HCT116 (cell line): ENCODE measurements around the gene TMEM187. TPM values are rescaled to one million over a fixed set of nuclear protein-coding genes. Genes with fewer than 3 reads are reported as not detected.

Experiments
- ATAC-seq: fragments of 200-7000 bp; cut with Tn5 transposase; 2 replicates; pipeline ENCODE4 v1.9.1; 2020; ENCODE audit warnings: mild to moderate bottlenecking, moderate library complexity
- BruUV-seq: library from RNA; stranded (reverse); fragments of 400-500 nt; replicated peaks from 2 replicates; lab custom pipeline; 2021; lab: Mats Ljungman, UMichigan
- CTCF ChIA-PET: fragments of 300-600 bp; sonication (Branson Sonifier 250); formaldehyde crosslinking; loops from one replicate; lab custom pipeline; 2021; ENCODE audit warnings: antibody characterized with exemption; lab: Charles Lee
- POLR2A ChIA-PET: fragments of 300-600, 350-600 bp; sonication (Branson Sonifier 250); formaldehyde crosslinking; loops from one replicate; lab custom pipeline; 2021; ENCODE audit warnings: antibody characterized with exemption; lab: Charles Lee
- RAD21 ChIA-PET, 2 experiments: fragments of 300-600 bp; sonication (Branson Sonifier 250); formaldehyde crosslinking; loops; one replicate each; lab custom pipeline; 2023; ENCODE audit warnings: low total read pairs in 2 of 2; ENCODE audit not compliant: uncharacterized antibody in 2 of 2, unreplicated experiment in 2 of 2, low non-redundant PET in 1 of 2; lab: Charles Lee
- DNase-seq: peaks from one replicate; pipeline ENCODE4 v3.0.0-alpha.2; 2010; ENCODE audit warnings: low read depth, low spot score
- H2AFZ ChIP-seq: fragments of 200-600 bp; shearing (Covaris generic), sonication (generic); 2 replicates; pipeline ENCODE4 v1.6.1; 2017; ENCODE audit warnings: low read depth, mixed run types, mixed read lengths, antibody characterized with exemption, low read length; ENCODE audit not compliant: poor library complexity, severe bottlenecking
- H3K27ac ChIP-seq: 2 replicates; pipeline ENCODE4 v1.5.1; 2012; ENCODE audit warnings: low read depth, low read length
- H3K27me3 ChIP-seq: fragments of 200-600 bp; sonication (generic); 2 replicates; pipeline ENCODE4 v1.6.1; 2016; ENCODE audit warnings: mixed run types, low read length, mixed read lengths; ENCODE audit not compliant: insufficient read depth
- H3K36me3 ChIP-seq, 2 experiments: fragments of 200-500 bp in 1 of 2; fragments of 200-600 bp in 1 of 2; sonication (Bioruptor generic) in 1 of 2; sonication (generic) in 1 of 2; 2 replicates each; pipeline versions ENCODE4 v1.5.1 to v1.6.1; 2014 to 2016; ENCODE audit warnings: low read length in 2 of 2, inconsistent platforms in 1 of 2, mixed read lengths in 1 of 2, mixed run types in 1 of 2; ENCODE audit not compliant: insufficient read depth in 2 of 2, control insufficient read depth in 1 of 2
- H3K4me1 ChIP-seq, 2 experiments: fragments of 200-600 bp in 1 of 2; sonication (generic) in 1 of 2; 2 replicates each; pipeline versions ENCODE4 v1.5.1 to v1.6.1; 2012 to 2017; ENCODE audit warnings: low read length in 2 of 2, inconsistent platforms in 1 of 2, mild to moderate bottlenecking in 1 of 2, mixed read lengths in 1 of 2, mixed run types in 1 of 2, moderate library complexity in 1 of 2; ENCODE audit not compliant: insufficient read depth in 2 of 2, control insufficient read depth in 1 of 2
- H3K4me2 ChIP-seq: fragments of 200-600 bp; sonication (generic); 2 replicates; pipeline ENCODE4 v1.6.1; 2017; ENCODE audit warnings: mixed run types, low read length, mixed read lengths
- H3K4me3 ChIP-seq, 2 experiments: fragments of 200-600 bp in 1 of 2; sonication (generic) in 1 of 2; replicated peaks in 1 of 2; 2 replicates each; pipeline ENCODE4 v1.5.1; 2011 to 2016; ENCODE audit warnings: low read length in 2 of 2, control low read depth in 1 of 2, low read depth in 1 of 2, mild to moderate bottlenecking in 1 of 2, mixed read lengths in 1 of 2, mixed run types in 1 of 2
- H3K79me2 ChIP-seq: fragments of 200-600 bp; sonication (generic); 2 replicates; pipeline ENCODE4 v1.6.1; 2017; ENCODE audit warnings: mild to moderate bottlenecking, mixed run types, low read length, moderate library complexity, mixed read lengths; ENCODE audit not compliant: insufficient read depth
- H3K9ac ChIP-seq: fragments of 200-600 bp; sonication (generic); 2 replicates; pipeline ENCODE4 v1.6.1; 2016; ENCODE audit warnings: low read length, mixed read lengths
- H3K9me2 ChIP-seq: fragments of 200-600 bp; sonication (generic), shearing (Covaris generic); 2 replicates; pipeline ENCODE4 v1.6.1; 2017; ENCODE audit warnings: mixed run types, mild to moderate bottlenecking, moderate library complexity; ENCODE audit not compliant: insufficient read depth
- H3K9me3 ChIP-seq, 2 experiments: fragments of 200-500 bp in 1 of 2; fragments of 200-600 bp in 1 of 2; sonication (Bioruptor generic) in 1 of 2; sonication (generic) in 1 of 2; 2 replicates each; pipeline ENCODE4 v1.6.1; 2014 to 2017; ENCODE audit warnings: low read length in 2 of 2, mixed read lengths in 2 of 2, inconsistent platforms in 1 of 2, low read depth in 1 of 2, mild to moderate bottlenecking in 1 of 2, mixed run types in 1 of 2, moderate library complexity in 1 of 2; ENCODE audit not compliant: control insufficient read depth in 1 of 2, insufficient read depth in 1 of 2
- H4K20me1 ChIP-seq: fragments of 200-600 bp; sonication (generic), shearing (Covaris generic); 2 replicates; pipeline ENCODE4 v1.6.1; 2017; ENCODE audit warnings: mixed run types, mild to moderate bottlenecking, moderate library complexity; ENCODE audit not compliant: insufficient read depth
- CEBPB ChIP-seq: IDR thresholded peaks from 2 replicates; pipeline ENCODE4 v1.6.1; 2012; ENCODE audit warnings: low read depth
- EGR1 ChIP-seq: IDR thresholded peaks from 2 replicates; pipeline ENCODE4 v1.6.1; 2012; ENCODE audit warnings: low read depth
- ELF1 ChIP-seq: IDR thresholded peaks from 2 replicates; pipeline ENCODE4 v1.6.1; 2012; ENCODE audit warnings: low read depth, borderline replicate concordance
- EZH2 ChIP-seq: fragments of 200-600 bp; sonication (generic); IDR thresholded peaks from 2 replicates; pipeline ENCODE4 v1.6.1; 2017; ENCODE audit warnings: antibody characterized with exemption, mixed run types
- EZH2phosphoT487 ChIP-seq: fragments of 200-600 bp; IDR thresholded peaks from 2 replicates; pipeline ENCODE4 v1.6.1; 2018; ENCODE audit warnings: antibody characterized with exemption, borderline replicate concordance
- FOSL1 ChIP-seq: IDR thresholded peaks from 2 replicates; pipeline ENCODE4 v1.6.1; 2012; ENCODE audit warnings: low read depth
- JUND ChIP-seq: IDR thresholded peaks from 2 replicates; pipeline ENCODE4 v1.6.1; 2012
- RAD21 ChIP-seq: IDR thresholded peaks from 2 replicates; pipeline ENCODE4 v1.6.1; 2012; ENCODE audit warnings: low read depth, mild to moderate bottlenecking
- REST ChIP-seq: IDR thresholded peaks from 2 replicates; pipeline ENCODE4 v1.6.1; 2012; ENCODE audit warnings: low read depth
- SRF ChIP-seq: IDR thresholded peaks from 2 replicates; pipeline ENCODE4 v1.6.1; 2012; ENCODE audit warnings: low read depth
- TCF7L2 ChIP-seq: IDR thresholded peaks from 2 replicates; pipeline ENCODE4 v1.7.0; 2011; ENCODE audit warnings: borderline replicate concordance, inconsistent platforms; ENCODE audit not compliant: insufficient read depth, insufficient read length; ENCODE audit errors: extremely low read depth
- YY1 ChIP-seq: IDR thresholded peaks from 2 replicates; pipeline ENCODE4 v1.6.1; 2011; ENCODE audit warnings: low read length, low read depth, moderate library complexity, mild to moderate bottlenecking; ENCODE audit not compliant: insufficient replicate concordance; ENCODE audit errors: extremely low read depth
- ZFX ChIP-seq: fragments of 450-650 bp; IDR thresholded peaks from 2 replicates; pipeline ENCODE4 v1.6.1; 2017
- ZNF274 ChIP-seq: fragments of 200-500 bp; sonication (Bioruptor generic); IDR thresholded peaks from 2 replicates; pipeline ENCODE4 v1.6.1; 2014; ENCODE audit warnings: mild to moderate bottlenecking, low read depth, low read length, inconsistent platforms
- intact Hi-C: fragments of 100-400 bp; cut with micrococcal nuclease; formaldehyde crosslinking; loops from 2 replicates; pipeline ENCODE4 v1.10.0; 2022
- total RNA-seq: library from RNA; stranded (reverse); gene quantifications from one replicate; pipeline ENCODE4 v1.2.1, GENCODE V29; 2021; ENCODE audit not compliant: unreplicated experiment
- TF ChIP-seq, protein P1 (sequence below): IDR thresholded peaks from 2 replicates; pipeline ENCODE4 v1.6.1; 2012
- TF ChIP-seq, protein P2 (sequence below): IDR thresholded peaks from 2 replicates; pipeline ENCODE4 v1.6.1; 2012

The TMEM187 gene
- total RNA-seq, 1 experiment from 2014 or later, result 12.6 TPM

- Histone ChIP-seq H3K79me2 (peaks cover 42% of the 10 kb centered on the region), H3K4me1 (peaks cover 9 to 31% of the 10 kb centered on the region in 2 experiments), H3K27ac (peak overlapping the region; percentile 88), H4K20me1 (no peaks in the 10 kb centered on the region), H3K36me3 (peaks cover 2 to 5% of the 10 kb centered on the region in 2 experiments; a peak in 1 of 4 replicates), H3K9ac (peak overlapping the region; percentile 88), H3K4me3 (peak overlapping the region; percentile 68 to 69), H3K27me3 (no peaks in the 10 kb centered on the region), H3K9me2 (no peaks in the 10 kb centered on the region), H3K4me2 (peak overlapping the region; percentile 81), H2AFZ (no peak overlapping the region), H3K9me3 (no peaks in the 10 kb centered on the region)
- RAD21 ChIA-PET, result no interaction called here
- DNase-seq, result no peak
- intact Hi-C loops, result no loop called here
- POLR2A ChIA-PET, result no interaction called here
- CTCF ChIA-PET, result no interaction called here
- peak; percentile 16 for ATAC-seq
- BruUV-seq, result no TSS peak
- peak; percentile 37 for TF ChIP-seq ZFX
- TF ChIP-seq TCF7L2, result no peak
- no peak for TF ChIP-seq YY1
Observed at GRCh38 chrX:154019061-154019621, 46.6 kb downstream of the TMEM187 start.

DNA sequence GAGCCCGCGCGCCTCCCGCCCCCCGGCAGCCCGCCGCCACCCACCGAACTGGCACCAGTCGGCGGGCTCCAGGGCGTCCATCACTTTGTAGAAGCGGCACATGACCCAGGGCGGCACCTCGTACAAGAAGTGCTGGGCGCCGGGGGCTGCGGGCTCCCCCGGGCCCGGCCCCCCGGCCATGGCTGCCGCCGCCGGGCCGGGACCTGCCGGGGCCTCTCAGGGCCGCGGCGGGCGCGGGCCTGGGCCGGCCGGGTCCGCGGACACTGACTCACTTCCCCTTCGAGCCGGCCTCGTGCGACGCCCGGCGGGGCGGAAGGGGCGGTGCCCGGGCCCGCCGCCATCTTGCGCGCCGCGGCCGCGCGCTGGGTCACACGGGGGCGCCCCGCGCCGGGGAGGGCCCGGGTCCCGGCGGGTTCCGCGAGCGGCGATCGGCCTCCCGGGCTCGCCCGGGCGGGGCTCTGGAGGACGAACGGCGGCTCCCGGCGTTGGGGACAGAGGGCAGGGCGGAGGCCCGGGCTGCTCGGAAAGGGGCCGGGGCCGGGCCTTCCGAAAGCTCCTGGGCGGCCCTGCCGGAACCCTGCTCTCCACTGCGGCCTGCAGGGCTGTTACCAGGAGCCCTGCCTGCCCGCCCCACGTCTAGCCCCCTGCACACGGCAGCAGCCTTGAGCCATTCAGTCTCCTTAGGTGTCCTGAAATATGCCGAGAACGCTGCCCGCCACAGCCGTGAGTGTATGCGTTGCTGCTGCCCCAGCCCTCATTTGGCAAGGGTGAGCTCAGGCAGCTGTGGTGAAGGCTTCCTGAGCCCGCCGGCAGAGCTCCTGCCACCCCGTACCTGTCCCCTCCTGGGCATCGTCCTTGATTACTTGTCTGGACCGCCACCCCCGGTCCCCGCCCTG, 47.3 kb downstream of the TMEM187 start, which contains the start of gene IRAK1:
Gene IRAK1, minus strand, starts transcription at position 270 of the 896 bp plus-strand sequence. Its CDS starts 90 bp downstream, at position 180.
- Histone ChIP-seq H2AFZ (no peak within 1 kb of the TSS), H3K27ac (peak within 1 kb of the TSS; percentile 88), H3K4me2 (peak within 1 kb of the TSS; percentile 81), H4K20me1 (no peaks in the 10 kb centered on the region), H3K9me3 (no peaks in the 10 kb centered on the region), H3K4me1 (peaks cover 9 to 31% of the 10 kb centered on the region in 2 experiments), H3K4me3 (peak within 1 kb of the TSS; percentile 68 to 69), H3K36me3 (peaks cover 2 to 5% of the 10 kb centered on the region in 2 experiments; a peak in 1 of 4 replicates), H3K9me2 (no peaks in the 10 kb centered on the region), H3K27me3 (no peaks in the 10 kb centered on the region), H3K9ac (peak within 1 kb of the TSS; percentile 88), H3K79me2 (peaks cover 42% of the 10 kb centered on the region)
- no TSS peak for BruUV-seq
- intact Hi-C loops, result no loop called here
- ATAC-seq (peak; percentile 69), DNase-seq (no peak)
- CTCF ChIA-PET, result no interaction called here
- POLR2A ChIA-PET, result no interaction called here
- RAD21 ChIA-PET, result no interaction called here
- TF ChIP-seq CEBPB, result no peak
- TF ChIP-seq, protein P1, sequence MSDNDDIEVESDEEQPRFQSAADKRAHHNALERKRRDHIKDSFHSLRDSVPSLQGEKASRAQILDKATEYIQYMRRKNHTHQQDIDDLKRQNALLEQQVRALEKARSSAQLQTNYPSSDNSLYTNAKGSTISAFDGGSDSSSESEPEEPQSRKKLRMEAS, result no peak
- no peak for TF ChIP-seq REST
- no peak for TF ChIP-seq EGR1
- TF ChIP-seq EZH2phosphoT487, result no peak
- TF ChIP-seq EZH2, result no peak
- no peak for TF ChIP-seq RAD21
- no peak for TF ChIP-seq ZNF274
- TF ChIP-seq JUND, result no peak
- no peak for TF ChIP-seq ELF1
- TF ChIP-seq YY1, result peak; percentile 87
- TF ChIP-seq SRF, result no peak
- no peak for TF ChIP-seq FOSL1
- TF ChIP-seq, protein P2, sequence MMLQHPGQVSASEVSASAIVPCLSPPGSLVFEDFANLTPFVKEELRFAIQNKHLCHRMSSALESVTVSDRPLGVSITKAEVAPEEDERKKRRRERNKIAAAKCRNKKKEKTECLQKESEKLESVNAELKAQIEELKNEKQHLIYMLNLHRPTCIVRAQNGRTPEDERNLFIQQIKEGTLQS, result no peak
